Measurements from ENCODE around the gene GGTA1.

Gene GGTA1

DNA sequence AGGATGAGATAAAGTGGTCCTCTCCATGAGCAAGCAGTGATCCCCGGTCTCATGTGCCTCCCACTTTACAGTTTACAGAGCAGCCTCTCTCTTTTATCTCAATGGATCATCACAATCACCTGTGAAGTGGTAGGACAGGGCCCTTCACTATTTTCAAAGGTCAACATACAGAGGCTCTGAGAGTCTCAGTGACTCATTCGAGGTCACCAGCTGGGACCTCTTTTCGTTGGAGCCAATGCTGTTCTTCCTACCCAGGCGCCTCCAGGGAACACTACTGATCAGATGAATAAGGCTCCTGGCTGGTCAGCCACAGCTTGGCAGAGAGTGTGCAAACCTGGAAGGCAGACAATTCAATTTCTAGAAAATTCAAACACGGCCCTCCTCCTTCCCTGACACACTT is 16.6 kb downstream of the GGTA1 start:
- no peaks in the 10 kb centered on the region for H3K36me3 ChIP-seq (ENCODE audit: control insufficient read depth in 4 of 4, insufficient read depth in 4 of 4, low read length in 3 of 4)
- 78% methylated on average over 5 of the region's 5 CpGs for WGBS (ENCODE audit: insufficient coverage)
- no peak for DNase-seq
- ChIA-PET CTCF (interaction anchor here (0.8 to 2.8 kb wide), 4 partner anchors 9 to 38 kb away, joined by 3 to 10 read pairs (median 3); no protein-coding TSS in a partner anchor), POLR2A (no interaction called here)
- no peaks in the 10 kb centered on the region for H3K27me3 ChIP-seq (replicated peaks in 2 of 5; ENCODE audit: control insufficient read depth in 4 of 5, insufficient read depth in 5 of 5, low read length in 4 of 5)
- no peak overlapping the region for H3K4me3 ChIP-seq (ENCODE audit: control insufficient read depth in 1 of 7, extremely low read depth in 1 of 7, insufficient read depth in 4 of 7, low read depth in 2 of 7, low read length in 6 of 7)
- H3K27ac ChIP-seq (ENCODE audit: insufficient read depth in 1 of 2, low read depth in 1 of 2, low read length in 2 of 2, poor library complexity in 1 of 2, severe bottlenecking in 2 of 2), result no peak overlapping the region
- H3K4me1 ChIP-seq (ENCODE audit: control extremely low read depth in 1 of 4, control insufficient read depth in 4 of 4, insufficient read depth in 4 of 4, low read length in 3 of 4), result peaks cover 13 to 32% (median 27%) of the 10 kb centered on the region in 4 experiments
- no peaks in the 10 kb centered on the region for H3K9me3 ChIP-seq (ENCODE audit: control extremely low read depth in 1 of 5, control insufficient read depth in 4 of 5, insufficient read depth in 2 of 5, low read depth in 1 of 5, low read length in 4 of 5)

DNA sequence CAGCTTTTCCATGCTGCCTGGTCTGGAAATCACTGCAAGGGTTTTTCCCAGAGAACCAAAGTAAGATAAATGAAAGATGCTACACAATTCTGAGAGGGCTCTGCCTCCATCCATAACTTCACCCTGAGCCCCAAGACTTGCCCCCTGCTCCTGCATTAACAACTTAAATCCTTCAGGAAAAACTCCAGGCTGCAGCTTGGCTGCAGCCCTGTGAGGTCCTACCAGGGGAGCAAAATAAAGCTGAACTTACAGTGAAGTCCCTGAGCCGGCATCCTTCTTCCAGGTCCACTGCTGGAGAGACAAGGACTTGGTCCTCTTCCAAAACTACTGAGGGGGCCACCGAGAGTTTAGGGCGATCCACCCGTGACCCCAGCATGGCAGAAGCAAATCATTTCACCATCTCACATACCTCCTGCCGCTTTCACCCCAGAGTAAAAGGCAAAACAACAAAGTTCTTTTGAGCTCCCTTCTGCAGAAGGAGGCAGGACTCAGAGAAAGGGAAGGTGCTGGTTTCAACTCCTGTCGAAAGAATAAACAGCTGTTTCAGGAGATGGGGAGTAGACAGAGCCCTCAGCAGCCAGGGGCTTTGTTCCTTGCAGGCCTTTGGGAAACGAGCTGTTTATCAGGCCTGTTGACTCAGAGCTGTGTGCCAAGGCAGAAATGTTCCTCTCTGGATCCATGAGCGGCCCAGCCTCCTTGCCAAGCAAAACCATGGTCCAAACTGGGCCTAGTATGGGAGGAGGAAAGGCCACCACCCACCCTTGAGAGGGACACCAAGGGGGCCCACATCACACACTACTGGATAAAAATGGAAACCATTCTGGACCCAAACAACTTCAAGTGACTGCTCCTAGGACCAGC is 20.6 kb downstream of the GGTA1 start:
- ChIA-PET POLR2A (no interaction called here), CTCF (interaction anchor here (1.7 to 1.8 kb wide), 2 partner anchors 16 to 17 kb away, joined by 5 to 6 read pairs; no protein-coding TSS in a partner anchor)
- Histone ChIP-seq H3K9me3 (ENCODE audit: control extremely low read depth in 1 of 5, control insufficient read depth in 4 of 5, insufficient read depth in 2 of 5, low read depth in 1 of 5, low read length in 4 of 5) (no peaks in the 10 kb centered on the region), H3K27me3 (replicated peaks in 2 of 5; ENCODE audit: control insufficient read depth in 4 of 5, insufficient read depth in 5 of 5, low read length in 4 of 5) (no peaks in the 10 kb centered on the region), H3K27ac (ENCODE audit: insufficient read depth in 1 of 2, low read depth in 1 of 2, low read length in 2 of 2, poor library complexity in 1 of 2, severe bottlenecking in 2 of 2) (no peak overlapping the region), H3K4me1 (ENCODE audit: control extremely low read depth in 1 of 4, control insufficient read depth in 4 of 4, insufficient read depth in 4 of 4, low read length in 3 of 4) (peaks cover 0 to 7% (median 0%) of the 10 kb centered on the region in 4 experiments), H3K4me3 (ENCODE audit: control insufficient read depth in 1 of 7, extremely low read depth in 1 of 7, insufficient read depth in 4 of 7, low read depth in 2 of 7, low read length in 6 of 7) (no peak overlapping the region), H3K36me3 (ENCODE audit: control insufficient read depth in 4 of 4, insufficient read depth in 4 of 4, low read length in 3 of 4) (no peaks in the 10 kb centered on the region)
- WGBS (ENCODE audit: insufficient coverage), result 89% methylated on average over 3 of the region's 8 CpGs
- no peak for DNase-seq

DNA sequence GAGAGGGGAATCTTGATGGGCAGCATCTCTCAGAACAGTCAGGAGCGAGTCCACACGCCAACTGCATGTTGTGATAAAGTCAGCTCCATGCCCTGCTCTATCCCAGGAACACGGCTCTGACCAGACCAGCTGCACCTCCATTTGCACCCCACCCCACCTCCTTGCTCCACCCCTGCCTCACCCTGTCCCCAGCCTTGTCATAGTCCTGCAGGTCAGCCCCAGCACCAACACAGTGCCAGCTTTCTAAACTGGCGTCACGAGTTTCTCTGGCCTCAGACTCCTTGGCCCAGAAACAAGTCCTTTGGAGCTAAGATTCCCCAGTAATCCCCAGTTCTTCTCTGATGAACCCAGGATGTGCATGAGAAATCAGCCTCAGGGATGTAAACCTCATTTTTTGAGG is 23.5 kb downstream of the GGTA1 start:
- ChIA-PET POLR2A (no interaction called here), CTCF (interaction anchor here (1.0 to 2.6 kb wide), 3 partner anchors 10 to 19 kb away, joined by 3 to 14 read pairs (median 3); no protein-coding TSS in a partner anchor)
- Histone ChIP-seq H3K36me3 (ENCODE audit: control insufficient read depth in 4 of 4, insufficient read depth in 4 of 4, low read length in 3 of 4) (no peaks in the 10 kb centered on the region), H3K27me3 (replicated peaks in 2 of 5; ENCODE audit: control insufficient read depth in 4 of 5, insufficient read depth in 5 of 5, low read length in 4 of 5) (no peaks in the 10 kb centered on the region), H3K9me3 (ENCODE audit: control extremely low read depth in 1 of 5, control insufficient read depth in 4 of 5, insufficient read depth in 2 of 5, low read depth in 1 of 5, low read length in 4 of 5) (no peaks in the 10 kb centered on the region), H3K4me1 (ENCODE audit: control extremely low read depth in 1 of 4, control insufficient read depth in 4 of 4, insufficient read depth in 4 of 4, low read length in 3 of 4) (peaks cover 0 to 2% (median 0%) of the 10 kb centered on the region in 4 experiments), H3K4me3 (ENCODE audit: control insufficient read depth in 1 of 7, extremely low read depth in 1 of 7, insufficient read depth in 4 of 7, low read depth in 2 of 7, low read length in 6 of 7) (no peak overlapping the region), H3K27ac (ENCODE audit: insufficient read depth in 1 of 2, low read depth in 1 of 2, low read length in 2 of 2, poor library complexity in 1 of 2, severe bottlenecking in 2 of 2) (no peak overlapping the region)
- DNase-seq, result no peak
- WGBS (ENCODE audit: insufficient coverage), result 100% methylated on average over 5 of the region's 5 CpGs

DNA sequence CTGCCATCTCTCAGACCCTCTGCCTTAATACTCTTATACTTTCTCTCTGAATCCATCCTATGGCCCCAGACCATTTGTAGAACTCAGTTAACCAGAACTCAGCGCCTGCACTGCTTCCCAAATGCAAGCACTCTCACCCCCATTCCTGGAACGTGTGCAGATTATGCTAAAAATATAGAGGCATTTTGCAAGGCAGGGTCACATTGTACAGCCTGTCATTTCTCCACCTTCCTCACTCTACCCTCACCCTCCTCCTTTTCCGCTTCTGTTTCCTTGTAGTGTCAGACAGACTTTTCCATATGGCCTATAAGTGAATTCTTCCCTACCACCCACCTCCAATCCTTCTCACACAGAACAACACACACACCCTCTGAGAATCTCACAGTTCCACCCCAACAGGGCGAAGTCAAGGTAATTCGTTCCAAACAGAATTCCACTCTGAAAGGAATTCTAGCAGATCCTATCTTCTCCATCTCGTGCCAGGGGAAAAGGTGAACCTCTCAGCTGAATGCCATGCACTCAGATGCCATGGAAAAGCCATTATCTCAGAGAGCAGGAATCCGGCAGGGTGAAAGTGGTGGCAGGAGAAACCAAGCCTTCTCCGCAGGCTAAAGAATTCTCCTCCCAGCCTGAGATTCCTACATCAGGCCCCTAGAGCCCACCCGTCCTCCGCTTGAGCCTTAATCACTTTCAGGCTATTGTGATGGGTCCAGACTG is 25.3 kb downstream of the GGTA1 start:
- Histone ChIP-seq H3K36me3 (ENCODE audit: control insufficient read depth in 4 of 4, insufficient read depth in 4 of 4, low read length in 3 of 4) (no peaks in the 10 kb centered on the region), H3K4me1 (ENCODE audit: control extremely low read depth in 1 of 4, control insufficient read depth in 4 of 4, insufficient read depth in 4 of 4, low read length in 3 of 4) (peaks cover 0 to 5% (median 0%) of the 10 kb centered on the region in 4 experiments), H3K27ac (ENCODE audit: insufficient read depth in 1 of 2, low read depth in 1 of 2, low read length in 2 of 2, poor library complexity in 1 of 2, severe bottlenecking in 2 of 2) (no peak overlapping the region), H3K4me3 (ENCODE audit: control insufficient read depth in 1 of 7, extremely low read depth in 1 of 7, insufficient read depth in 4 of 7, low read depth in 2 of 7, low read length in 6 of 7) (no peak overlapping the region), H3K27me3 (replicated peaks in 2 of 5; ENCODE audit: control insufficient read depth in 4 of 5, insufficient read depth in 5 of 5, low read length in 4 of 5) (no peaks in the 10 kb centered on the region), H3K9me3 (ENCODE audit: control extremely low read depth in 1 of 5, control insufficient read depth in 4 of 5, insufficient read depth in 2 of 5, low read depth in 1 of 5, low read length in 4 of 5) (no peaks in the 10 kb centered on the region)
- POLR2A ChIA-PET, result no interaction called here
- no peak for DNase-seq
- WGBS (ENCODE audit: insufficient coverage), result 91% methylated on average over 10 of the region's 10 CpGs
- CTCF ChIA-PET, result interaction anchor here (2.6 kb wide), 1 partner anchor 12 kb away, joined by 14 read pairs; no protein-coding TSS in a partner anchor

DNA sequence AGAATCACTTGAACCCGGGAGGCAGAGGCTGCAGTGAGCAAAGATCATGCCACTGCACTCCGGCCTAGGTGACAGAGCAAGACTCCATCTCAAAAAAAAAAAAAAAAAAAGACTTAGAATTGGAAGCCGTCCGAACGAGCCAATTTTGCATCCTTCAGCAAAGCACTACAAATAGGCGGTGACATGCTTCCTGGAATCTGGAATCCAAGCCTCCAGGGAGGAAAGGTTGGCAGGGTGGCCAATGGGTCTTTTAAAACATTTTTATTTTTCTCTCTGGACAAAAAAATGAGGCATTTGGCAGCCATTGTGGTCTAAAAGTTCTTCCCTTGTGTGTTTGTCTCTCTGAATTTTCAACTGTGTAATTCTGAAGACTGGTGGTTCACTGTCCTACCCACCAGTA is 26.4 kb downstream of the GGTA1 start:
- CTCF ChIA-PET, result no interaction called here
- no peak for DNase-seq
- H3K27ac ChIP-seq (ENCODE audit: insufficient read depth in 1 of 2, low read depth in 1 of 2, low read length in 2 of 2, poor library complexity in 1 of 2, severe bottlenecking in 2 of 2), result no peak overlapping the region
- POLR2A ChIA-PET, result no interaction called here
- H3K9me3 ChIP-seq (ENCODE audit: control extremely low read depth in 1 of 5, control insufficient read depth in 4 of 5, insufficient read depth in 2 of 5, low read depth in 1 of 5, low read length in 4 of 5), result no peaks in the 10 kb centered on the region
- WGBS (ENCODE audit: insufficient coverage), result 97% methylated on average over 5 of the region's 6 CpGs
- H3K36me3 ChIP-seq (ENCODE audit: control insufficient read depth in 4 of 4, insufficient read depth in 4 of 4, low read length in 3 of 4), result no peaks in the 10 kb centered on the region
- peaks cover 0 to 5% (median 0%) of the 10 kb centered on the region in 4 experiments for H3K4me1 ChIP-seq (ENCODE audit: control extremely low read depth in 1 of 4, control insufficient read depth in 4 of 4, insufficient read depth in 4 of 4, low read length in 3 of 4)
- H3K27me3 ChIP-seq (replicated peaks in 2 of 5; ENCODE audit: control insufficient read depth in 4 of 5, insufficient read depth in 5 of 5, low read length in 4 of 5), result no peaks in the 10 kb centered on the region
- H3K4me3 ChIP-seq (ENCODE audit: control insufficient read depth in 1 of 7, extremely low read depth in 1 of 7, insufficient read depth in 4 of 7, low read depth in 2 of 7, low read length in 6 of 7), result no peak overlapping the region

DNA sequence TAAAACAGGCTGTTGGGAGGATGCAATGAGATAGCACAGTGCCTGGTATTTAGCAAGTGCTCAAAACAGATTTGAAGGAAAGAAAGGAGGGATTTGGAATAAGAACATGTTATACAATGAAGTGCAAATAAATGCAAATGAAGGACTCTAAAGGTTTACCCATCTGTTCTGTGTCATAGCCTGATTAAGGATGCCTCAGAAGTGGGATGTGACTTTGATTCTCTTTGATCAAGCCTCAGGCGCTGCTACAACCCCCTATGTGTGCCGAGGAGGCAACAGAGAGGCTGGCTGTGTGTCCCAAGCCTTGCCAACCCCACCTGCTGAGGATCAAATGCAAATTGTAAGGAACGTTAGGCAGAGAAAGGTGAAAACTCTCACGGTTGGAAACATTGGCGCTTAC is 27.2 kb downstream of the GGTA1 start:
- no peaks in the 10 kb centered on the region for H3K36me3 ChIP-seq (ENCODE audit: control insufficient read depth in 4 of 4, insufficient read depth in 4 of 4, low read length in 3 of 4)
- 100% methylated on average over 5 of the region's 5 CpGs for WGBS (ENCODE audit: insufficient coverage)
- ChIA-PET CTCF (interaction anchor here (2.1 kb wide), 1 partner anchor 25 kb away, joined by 8 read pairs; no protein-coding TSS in a partner anchor), POLR2A (no interaction called here)
- H3K4me3 ChIP-seq (ENCODE audit: control insufficient read depth in 1 of 7, extremely low read depth in 1 of 7, insufficient read depth in 4 of 7, low read depth in 2 of 7, low read length in 6 of 7), result no peak overlapping the region
- no peak overlapping the region for H3K27ac ChIP-seq (ENCODE audit: insufficient read depth in 1 of 2, low read depth in 1 of 2, low read length in 2 of 2, poor library complexity in 1 of 2, severe bottlenecking in 2 of 2)
- no peaks in the 10 kb centered on the region for H3K9me3 ChIP-seq (ENCODE audit: control extremely low read depth in 1 of 5, control insufficient read depth in 4 of 5, insufficient read depth in 2 of 5, low read depth in 1 of 5, low read length in 4 of 5)
- DNase-seq, result no peak
- H3K4me1 ChIP-seq (ENCODE audit: control extremely low read depth in 1 of 4, control insufficient read depth in 4 of 4, insufficient read depth in 4 of 4, low read length in 3 of 4), result peaks cover 0 to 5% (median 0%) of the 10 kb centered on the region in 4 experiments
- no peaks in the 10 kb centered on the region for H3K27me3 ChIP-seq (replicated peaks in 2 of 5; ENCODE audit: control insufficient read depth in 4 of 5, insufficient read depth in 5 of 5, low read length in 4 of 5)

All from common myeloid progenitor, CD34-positive (primary cell).